Upper lobe of left lung (tissue), 6 donors: ENCODE data around the gene SERTM1. TPM values are rescaled to one million over a fixed set of nuclear protein-coding genes. Genes with fewer than 3 reads are reported as not detected.

Source experiments
- ATAC-seq, 2 donors: fragments of 200-7000 bp; cut with Tn5 transposase; one replicate each; pipeline ENCODE4 v1.9.1; 2022; ENCODE audit warnings: mild to moderate bottlenecking in 2 of 2, moderate library complexity in 2 of 2; ENCODE audit not compliant: low FRiP score in 2 of 2
- DNase-seq, 2 donors: peaks; one replicate each; pipeline ENCODE4 v3.0.0-alpha.2; 2019 to 2020
- H3K27ac ChIP-seq, 4 donors: fragments of 200-600 bp; sonication (generic); one replicate each; pipeline ENCODE4 v1.5.1; 2016 to 2019
- H3K27me3 ChIP-seq, 4 donors: fragments of 200-600 bp; sonication (generic); one replicate each; pipeline ENCODE4 v1.5.1; 2017 to 2019
- H3K36me3 ChIP-seq, 4 donors: fragments of 200-600 bp; sonication (generic); one replicate each; pipeline ENCODE4 v1.5.1; 2016 to 2019
- H3K4me1 ChIP-seq, 4 donors: fragments of 200-600 bp; sonication (generic); one replicate each; pipeline ENCODE4 v1.5.1; 2018 to 2019
- H3K4me3 ChIP-seq, 4 donors: fragments of 200-600 bp; sonication (generic); one replicate each; pipeline ENCODE4 v1.5.1; 2017 to 2019; ENCODE audit warnings: mild to moderate bottlenecking in 2 of 4, moderate library complexity in 1 of 4
- H3K9me3 ChIP-seq, 4 donors: fragments of 200-600 bp; sonication (generic); one replicate each; pipeline ENCODE4 v1.5.1; 2018 to 2019
- EP300 ChIP-seq, 4 donors: sonication (generic); formaldehyde crosslinking; IDR thresholded peaks; one replicate each; pipeline ENCODE4 v1.5.1; 2017; ENCODE audit warnings: antibody characterized with exemption in 4 of 4, control low read depth in 2 of 4
- POLR2A ChIP-seq, 4 donors: fragments of 450-650 bp; IDR thresholded peaks; one replicate each; pipeline ENCODE4 v1.5.1; 2016 to 2017; ENCODE audit warnings: antibody characterized with exemption in 4 of 4, mild to moderate bottlenecking in 2 of 4
- POLR2AphosphoS5 ChIP-seq, 2 donors: sonication (generic); formaldehyde crosslinking; IDR thresholded peaks; one replicate each; pipeline ENCODE4 v1.5.1; 2017; ENCODE audit warnings: antibody characterized with exemption in 2 of 2
- WGBS, 2 donors: methylation state at CpG; one replicate each; pipeline ENCODE4 v1.1.5; 2017 to 2018; 5-methylcytosine and 5-hydroxymethylcytosine counted together
- total RNA-seq, 6 donors: library from RNA; depleted of rRNA in 4 of 6; stranded (reverse); fragments of >200 nt in 4 of 6; gene quantifications; one replicate each; pipeline versions ENCODE4 v1.1.0 to v1.2.1, GENCODE V29; 2016 to 2021
- TF ChIP-seq, protein P1 (sequence below), 6 experiments: fragments of 450-650 bp in 4 of 6; fragments of 200-600 bp in 2 of 6; sonication (generic) in 2 of 6; IDR thresholded peaks; one replicate each; pipeline ENCODE4 v1.5.1; 2016 to 2019; ENCODE audit warnings: antibody characterized with exemption in 6 of 6
- donor health status: DM: no; HTN: no; CAD: no; lungs with moderate emphysema.
- donor health status: DM: no; HTN: yes; CAD: no; lungs with severe emphysema.

The SERTM1 gene
- total RNA-seq, 6 donors from 2014 or later = 3.0 to 7.3 (median 3.8) TPM; not detected in 1

DNA sequence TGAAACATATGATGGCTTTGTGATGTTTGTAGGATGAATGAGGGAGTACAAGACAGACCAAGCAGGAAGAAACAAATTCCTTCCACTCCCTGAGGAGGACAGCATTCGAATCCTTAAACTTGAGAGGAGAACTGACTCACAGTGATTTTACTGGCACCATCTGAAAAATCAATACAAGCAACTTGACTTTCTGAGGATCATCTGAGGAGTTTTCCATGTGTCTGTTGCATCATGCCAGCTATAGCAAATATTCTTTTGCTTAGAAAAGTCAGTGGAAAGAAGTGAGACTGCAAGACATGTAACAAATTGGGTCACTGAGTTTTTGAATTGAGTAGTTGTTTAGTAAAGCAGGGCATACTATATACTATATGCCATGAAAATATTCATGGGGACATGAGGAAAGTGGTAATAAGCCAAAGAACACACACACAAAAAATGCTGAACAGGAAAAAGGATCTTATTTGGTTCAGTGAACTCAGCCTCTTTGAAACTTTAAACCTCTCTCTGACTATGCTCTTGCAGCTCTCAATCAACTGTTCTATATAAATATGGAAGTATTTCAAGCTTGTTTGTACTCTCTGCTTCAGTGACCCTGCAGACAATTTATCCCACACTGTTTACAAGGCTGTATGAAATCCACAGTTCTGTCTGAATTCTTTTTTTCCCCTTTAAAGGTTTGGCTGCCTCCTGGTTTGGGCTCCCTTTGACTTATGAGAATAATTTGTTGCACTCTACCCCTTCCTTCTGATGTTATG, 35.5 kb downstream of the SERTM1 start:
- TF ChIP-seq POLR2AphosphoS5 (IDR thresholded peaks at IDR 0.05) = no peak
- TF ChIP-seq POLR2A (IDR thresholded peaks at IDR 0.05) = no peak
- TF ChIP-seq EP300 (IDR thresholded peaks at IDR 0.05) = no peak
- TF ChIP-seq, protein P1, sequence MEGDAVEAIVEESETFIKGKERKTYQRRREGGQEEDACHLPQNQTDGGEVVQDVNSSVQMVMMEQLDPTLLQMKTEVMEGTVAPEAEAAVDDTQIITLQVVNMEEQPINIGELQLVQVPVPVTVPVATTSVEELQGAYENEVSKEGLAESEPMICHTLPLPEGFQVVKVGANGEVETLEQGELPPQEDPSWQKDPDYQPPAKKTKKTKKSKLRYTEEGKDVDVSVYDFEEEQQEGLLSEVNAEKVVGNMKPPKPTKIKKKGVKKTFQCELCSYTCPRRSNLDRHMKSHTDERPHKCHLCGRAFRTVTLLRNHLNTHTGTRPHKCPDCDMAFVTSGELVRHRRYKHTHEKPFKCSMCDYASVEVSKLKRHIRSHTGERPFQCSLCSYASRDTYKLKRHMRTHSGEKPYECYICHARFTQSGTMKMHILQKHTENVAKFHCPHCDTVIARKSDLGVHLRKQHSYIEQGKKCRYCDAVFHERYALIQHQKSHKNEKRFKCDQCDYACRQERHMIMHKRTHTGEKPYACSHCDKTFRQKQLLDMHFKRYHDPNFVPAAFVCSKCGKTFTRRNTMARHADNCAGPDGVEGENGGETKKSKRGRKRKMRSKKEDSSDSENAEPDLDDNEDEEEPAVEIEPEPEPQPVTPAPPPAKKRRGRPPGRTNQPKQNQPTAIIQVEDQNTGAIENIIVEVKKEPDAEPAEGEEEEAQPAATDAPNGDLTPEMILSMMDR (IDR thresholded peaks at IDR 0.05) = no peak
- H3K27me3 ChIP-seq = no peaks in the 10 kb centered on the region
- H3K36me3 ChIP-seq = no peaks in the 10 kb centered on the region
- 50 to 72% methylated on average over 1 of the region's 1 CpG for WGBS, 2 donors
- no peaks in the 10 kb centered on the region for H3K9me3 ChIP-seq
- H3K4me1 ChIP-seq = no peaks in the 10 kb centered on the region
- DNase-seq = no peak
- ATAC-seq = no peak
- no peak overlapping the region for H3K27ac ChIP-seq
- H3K4me3 ChIP-seq = no peak overlapping the region

DNA sequence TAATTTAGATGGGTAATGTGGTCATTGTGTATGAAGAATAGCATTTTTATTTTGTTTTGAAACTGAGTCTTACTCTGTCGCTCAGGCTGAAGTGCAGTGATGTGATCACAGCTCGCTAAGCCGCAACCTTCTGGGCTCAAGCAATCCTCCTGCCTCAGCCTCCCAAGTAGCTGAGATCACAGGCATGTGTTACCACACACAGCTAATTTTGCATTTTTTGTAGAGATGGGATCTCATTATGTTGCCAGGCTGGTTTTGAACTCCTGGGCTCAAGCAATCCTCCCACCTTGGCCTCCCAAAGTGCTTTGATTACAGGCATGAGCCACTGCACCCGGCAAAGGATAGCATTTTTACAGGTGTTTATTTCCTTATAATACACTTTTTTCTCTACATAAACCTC, 36.6 kb downstream of the SERTM1 start:
- WGBS, 2 donors = 90% methylated on average over 4 of the region's 4 CpGs
- Histone ChIP-seq H3K4me1 (no peaks in the 10 kb centered on the region), H3K9me3 (no peaks in the 10 kb centered on the region), H3K27me3 (no peaks in the 10 kb centered on the region), H3K27ac (no peak overlapping the region), H3K4me3 (no peak overlapping the region), H3K36me3 (no peaks in the 10 kb centered on the region)
- TF ChIP-seq POLR2AphosphoS5 (IDR thresholded peaks at IDR 0.05) (no peak), POLR2A (IDR thresholded peaks at IDR 0.05) (no peak), EP300 (IDR thresholded peaks at IDR 0.05) (no peak)
- TF ChIP-seq, protein P1 (IDR thresholded peaks at IDR 0.05) = no peak
- DNase-seq (no peak), ATAC-seq (no peak)

DNA sequence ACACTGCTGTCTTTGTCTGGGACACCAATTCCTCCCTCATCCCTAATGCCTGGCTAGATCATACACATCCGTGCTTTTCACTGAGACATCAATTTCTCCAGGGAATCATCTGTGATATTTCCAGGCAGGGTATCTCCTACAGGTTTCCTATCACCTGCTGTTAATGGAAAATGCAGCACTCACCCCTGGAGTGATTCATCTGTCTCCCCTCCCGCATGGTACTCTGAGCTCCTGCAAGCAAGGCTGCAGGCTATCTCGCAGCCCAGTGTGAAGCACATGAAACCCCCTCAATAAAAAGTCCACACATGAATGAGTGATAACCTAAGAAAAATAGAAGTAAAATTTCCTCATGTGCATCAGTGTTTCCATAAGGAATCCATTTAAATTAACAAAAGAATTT, 38.5 kb downstream of the SERTM1 start:
- Histone ChIP-seq H3K27ac (no peak overlapping the region), H3K27me3 (no peaks in the 10 kb centered on the region), H3K4me3 (no peak overlapping the region), H3K9me3 (no peaks in the 10 kb centered on the region), H3K4me1 (no peaks in the 10 kb centered on the region), H3K36me3 (no peaks in the 10 kb centered on the region)
- TF ChIP-seq POLR2A (IDR thresholded peaks at IDR 0.05) = no peak
- TF ChIP-seq, protein P1 (IDR thresholded peaks at IDR 0.05) = no peak
- TF ChIP-seq POLR2AphosphoS5 (IDR thresholded peaks at IDR 0.05) = no peak
- no peak for TF ChIP-seq EP300 (IDR thresholded peaks at IDR 0.05)
- 78 to 91% methylated on average over 3 of the region's 3 CpGs for WGBS, 2 donors
- ATAC-seq (no peak), DNase-seq (no peak)

DNA sequence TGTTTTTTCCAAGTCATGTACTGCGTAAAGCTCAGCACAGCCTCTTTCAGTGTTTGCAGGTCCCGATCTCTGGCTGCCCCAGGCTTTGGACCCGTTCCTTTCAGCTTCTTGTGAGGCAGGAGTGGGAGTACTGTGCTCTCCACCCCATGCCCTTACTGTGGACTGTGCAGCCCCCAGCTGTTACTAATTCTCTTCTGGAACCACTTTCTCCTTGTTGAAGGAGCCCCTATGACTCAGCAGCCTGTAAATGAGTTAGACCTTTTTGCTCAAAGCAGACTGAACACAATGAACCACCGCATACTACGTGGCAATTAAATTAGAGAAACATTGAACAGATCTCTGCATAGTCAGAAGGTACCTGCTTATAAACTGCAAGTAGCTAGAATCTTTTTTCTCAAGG, 39.0 kb downstream of the SERTM1 start:
- DNase-seq (no peak), ATAC-seq (peak in 1 of 2 donors; percentile 77)
- H3K27ac ChIP-seq = no peak overlapping the region
- H3K27me3 ChIP-seq = no peaks in the 10 kb centered on the region
- no peak overlapping the region for H3K4me3 ChIP-seq
- H3K9me3 ChIP-seq = no peaks in the 10 kb centered on the region
- 74 to 76% methylated on average over 5 of the region's 5 CpGs for WGBS, 2 donors
- H3K36me3 ChIP-seq = no peaks in the 10 kb centered on the region
- no peaks in the 10 kb centered on the region for H3K4me1 ChIP-seq
- TF ChIP-seq EP300 (IDR thresholded peaks at IDR 0.05) (no peak), POLR2A (IDR thresholded peaks at IDR 0.05) (no peak), POLR2AphosphoS5 (IDR thresholded peaks at IDR 0.05) (no peak)
- TF ChIP-seq, protein P1 (IDR thresholded peaks at IDR 0.05) = no peak

DNA sequence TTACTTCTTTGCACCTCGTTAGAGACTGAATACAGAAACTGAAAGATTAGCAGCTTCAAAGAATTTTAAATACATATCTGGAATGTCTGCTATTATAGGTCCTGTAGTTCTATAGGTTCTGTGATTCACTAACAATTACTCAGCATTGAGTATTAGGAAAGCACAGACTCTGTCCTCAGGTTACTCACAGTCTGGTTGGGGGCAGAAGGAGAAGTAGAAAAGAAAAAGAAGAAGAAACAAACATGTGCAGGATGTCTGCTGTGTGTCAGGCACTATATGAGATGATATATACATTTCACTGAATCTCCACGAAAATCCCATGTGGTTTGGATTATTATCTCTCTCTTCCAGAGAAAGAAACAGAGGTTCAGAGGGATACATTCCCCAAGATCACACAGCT, 40.1 kb downstream of the SERTM1 start:
- no peak for ATAC-seq
- Histone ChIP-seq H3K9me3 (no peaks in the 10 kb centered on the region), H3K27ac (no peak overlapping the region), H3K4me1 (no peaks in the 10 kb centered on the region), H3K36me3 (no peaks in the 10 kb centered on the region), H3K4me3 (no peak overlapping the region), H3K27me3 (no peaks in the 10 kb centered on the region)
- TF ChIP-seq, protein P1 (IDR thresholded peaks at IDR 0.05) = no peak
- no peak for TF ChIP-seq POLR2AphosphoS5 (IDR thresholded peaks at IDR 0.05)
- TF ChIP-seq POLR2A (IDR thresholded peaks at IDR 0.05) = no peak
- no peak for TF ChIP-seq EP300 (IDR thresholded peaks at IDR 0.05)
- no peak for DNase-seq
- 6% methylated on average over 2 of the region's 2 CpGs for WGBS, 2 donors
